HG02981 (cell line): ENCODE measurements around the gene RCOR2.
"Not testable (repeated sequence)": the region's sequence is repeated elsewhere in the genome, so short reads cannot be mapped to it uniquely, and the experiment has no call there.

ENCODE experiments used
- ATAC-seq: cut with Tn5 transposase; IDR thresholded peaks from one replicate; pipeline ENCODE4 v1.9.1; 2021; ENCODE audit warnings: mild to moderate bottlenecking, moderate library complexity; ENCODE audit not compliant: unreplicated experiment

The RCOR2 gene

GRCh38 chr11:63882555-63883242 lies 34.3 kb downstream of the RCOR2 start:
- no peak for ATAC-seq

GRCh38 chr11:63880403-63880790 lies 36.6 kb downstream of the RCOR2 start:
- no peak for ATAC-seq

DNA sequence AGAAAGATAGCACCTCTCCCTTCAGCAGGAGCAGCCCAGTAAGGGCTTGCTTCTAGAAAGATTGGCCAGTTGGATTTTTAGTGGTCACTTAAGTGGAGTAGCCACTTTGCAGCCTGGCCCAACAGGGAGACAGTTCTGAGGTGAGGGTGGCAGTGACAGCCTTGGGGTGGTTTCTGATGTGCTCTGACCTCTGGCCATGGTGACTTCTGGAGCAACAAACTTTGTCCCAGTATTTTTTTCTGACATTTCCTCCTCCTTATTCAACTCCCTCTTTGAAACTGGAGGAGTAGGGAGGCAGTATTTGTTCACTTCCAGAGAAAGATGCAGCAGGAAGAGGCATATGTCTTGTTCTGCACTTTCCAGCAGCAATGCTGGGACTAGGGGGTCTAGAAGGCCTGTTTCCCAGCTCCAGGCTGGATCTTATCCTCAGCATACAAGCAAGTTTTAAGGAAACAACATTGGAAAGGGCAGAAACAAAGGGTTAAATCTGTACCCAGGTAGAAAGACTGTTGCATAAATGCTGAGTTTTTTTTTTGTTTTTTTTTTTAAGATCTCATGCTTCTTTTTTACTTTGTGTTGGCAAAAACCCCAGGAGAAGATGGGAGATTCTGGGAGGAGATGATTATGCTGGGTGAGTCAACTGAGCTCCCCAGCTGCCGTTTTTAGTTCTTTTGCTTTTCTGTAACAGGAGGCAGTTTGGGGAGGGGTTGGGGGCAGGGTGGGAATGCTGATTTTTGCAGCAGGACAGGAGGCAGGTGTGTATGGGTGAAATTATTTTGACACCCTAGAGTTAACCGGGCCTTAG lies 37.2 kb downstream of the RCOR2 start:
- ATAC-seq: no peak

GRCh38 chr11:63877658-63878241 lies 39.2 kb downstream of the RCOR2 start:
- ATAC-seq: no peak

GRCh38 chr11:63876616-63877015 lies 40.3 kb downstream of the RCOR2 start:
- no peak for ATAC-seq

DNA sequence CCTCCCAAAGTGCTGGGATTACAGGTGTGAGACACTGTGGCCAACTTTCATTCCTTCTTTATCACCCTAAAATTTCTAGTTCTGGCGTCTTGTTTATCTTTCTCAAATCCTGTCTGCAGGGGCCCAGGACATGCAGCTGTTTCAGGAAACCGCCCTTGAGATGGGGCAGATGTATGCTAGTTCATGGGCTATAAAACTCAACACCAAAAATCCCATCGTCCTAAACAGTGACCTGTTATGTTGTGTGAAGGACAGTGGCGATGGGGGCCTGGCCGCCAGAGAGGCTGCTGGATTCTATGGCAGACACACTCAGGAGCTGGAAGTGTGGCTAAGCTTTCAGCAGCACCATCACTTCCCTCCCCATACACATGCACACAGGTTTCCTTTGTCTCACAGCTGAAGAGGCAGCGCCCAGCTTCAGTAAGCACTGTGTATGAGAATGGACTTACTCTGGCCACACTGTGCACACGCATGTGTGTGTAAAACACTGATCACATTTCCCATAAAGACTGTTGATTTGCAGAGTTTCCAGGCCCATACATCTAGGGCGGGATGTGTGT lies 41.4 kb downstream of the RCOR2 start:
- ATAC-seq: no peak

- ATAC-seq: no peak
Observed at GRCh38 chr11:63874511-63874910, 42.5 kb downstream of the RCOR2 start.

DNA sequence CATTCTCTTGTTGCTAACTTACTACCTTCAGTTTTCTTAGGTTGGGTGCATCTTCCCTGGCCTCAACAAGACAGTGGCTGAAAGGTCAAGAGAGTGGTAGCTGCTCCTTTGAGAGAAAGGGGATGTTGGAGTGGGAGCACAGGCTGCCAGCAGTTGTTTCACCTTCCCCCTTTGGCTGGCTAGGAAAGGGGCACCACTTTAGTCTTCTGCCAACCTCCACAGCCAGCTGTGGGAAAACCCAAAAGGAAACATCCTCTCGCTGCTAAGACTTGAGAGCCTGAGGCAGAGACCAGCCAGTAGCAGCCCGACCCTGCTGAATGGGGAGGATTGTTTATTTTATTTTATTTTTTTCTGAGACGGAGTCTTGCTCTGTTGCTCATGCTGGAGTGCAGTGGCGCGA lies 43.7 kb downstream of the RCOR2 start:
- no peak for ATAC-seq

GRCh38 chr11:63872800-63873197 lies 44.2 kb downstream of the RCOR2 start:
- no peak for ATAC-seq

- peak; percentile 93 for ATAC-seq
Observed at GRCh38 chr11:63871962-63872799, 44.8 kb downstream of the RCOR2 start.

DNA sequence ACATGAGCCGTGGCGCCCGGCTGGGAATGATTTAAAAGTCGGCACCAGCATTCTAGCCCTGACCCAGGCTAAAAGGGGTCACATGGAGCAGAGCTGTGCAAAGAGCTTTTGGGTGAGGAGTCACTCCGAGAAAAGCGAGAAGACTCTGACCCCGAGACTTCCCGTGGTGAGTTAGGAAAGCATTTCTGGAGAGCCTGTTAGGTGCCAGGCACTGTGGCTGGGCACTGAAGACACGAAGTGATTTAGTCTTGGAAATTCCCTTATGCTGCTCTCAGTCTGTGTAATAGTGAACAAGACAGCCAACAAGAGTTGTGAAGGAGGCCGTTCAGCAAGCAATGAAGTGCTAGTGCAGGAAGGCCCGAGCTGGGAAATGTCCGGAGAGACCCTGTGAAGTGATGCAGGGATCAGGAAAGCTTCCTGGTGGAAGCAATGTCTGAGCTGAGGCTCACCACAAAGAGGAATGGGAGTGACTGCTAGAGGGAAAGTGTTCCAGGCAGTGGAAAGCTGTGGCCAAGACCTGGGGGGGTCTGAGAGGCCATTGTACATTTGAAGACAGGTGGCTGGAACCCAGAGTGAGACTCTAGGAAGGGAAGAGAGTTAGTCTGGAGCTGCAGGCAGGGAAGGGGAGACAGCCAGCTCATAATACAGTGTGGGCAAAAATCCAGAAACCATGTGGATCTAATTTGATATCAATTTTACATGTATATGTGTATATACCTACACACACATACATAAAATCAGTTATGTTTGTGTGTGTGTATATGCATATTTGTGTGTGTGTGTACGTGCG lies 46.4 kb downstream of the RCOR2 start:
- ATAC-seq: no peak

DNA sequence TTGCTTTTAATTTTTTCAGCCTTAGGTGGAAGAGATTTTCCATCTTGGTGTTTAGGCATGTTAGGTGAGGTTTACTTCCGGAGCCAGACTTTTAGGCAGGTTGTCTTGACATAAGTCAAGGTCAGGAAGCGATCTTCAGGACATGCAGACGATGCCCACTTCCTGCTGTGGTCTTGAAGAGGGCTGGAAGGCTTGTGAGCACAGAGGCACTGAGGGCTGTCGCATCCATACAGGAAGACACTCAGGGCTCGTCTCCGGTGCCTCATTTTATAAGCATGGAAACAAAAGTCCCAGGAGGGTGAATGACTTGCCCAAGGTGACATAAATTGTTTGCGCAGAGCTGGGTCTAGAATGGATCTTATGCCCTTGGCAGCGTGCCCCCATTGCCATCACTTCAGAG lies 47.3 kb downstream of the RCOR2 start:
- no peak for ATAC-seq

DNA sequence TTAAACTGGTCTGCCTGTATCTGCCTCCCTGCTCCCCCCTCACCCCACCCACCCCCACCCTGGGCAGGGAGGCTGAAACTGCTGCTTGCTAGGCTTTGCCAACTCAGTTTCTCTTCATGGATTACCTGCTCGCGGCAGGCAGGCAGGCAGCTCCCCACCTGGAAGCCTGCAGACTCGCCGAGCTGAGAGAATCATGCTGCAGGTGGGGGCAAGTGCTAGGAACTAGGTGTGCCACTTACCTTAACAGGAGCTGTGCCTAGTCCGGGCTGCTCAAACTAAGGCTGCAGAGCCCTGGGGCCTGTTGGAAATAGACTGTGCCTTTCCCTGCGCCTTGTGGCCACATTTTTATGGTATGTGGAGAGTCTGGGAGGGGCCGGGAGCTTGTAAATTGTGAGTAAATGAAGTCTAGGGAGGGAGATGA lies 47.8 kb downstream of the RCOR2 start:
- ATAC-seq: no peak

DNA sequence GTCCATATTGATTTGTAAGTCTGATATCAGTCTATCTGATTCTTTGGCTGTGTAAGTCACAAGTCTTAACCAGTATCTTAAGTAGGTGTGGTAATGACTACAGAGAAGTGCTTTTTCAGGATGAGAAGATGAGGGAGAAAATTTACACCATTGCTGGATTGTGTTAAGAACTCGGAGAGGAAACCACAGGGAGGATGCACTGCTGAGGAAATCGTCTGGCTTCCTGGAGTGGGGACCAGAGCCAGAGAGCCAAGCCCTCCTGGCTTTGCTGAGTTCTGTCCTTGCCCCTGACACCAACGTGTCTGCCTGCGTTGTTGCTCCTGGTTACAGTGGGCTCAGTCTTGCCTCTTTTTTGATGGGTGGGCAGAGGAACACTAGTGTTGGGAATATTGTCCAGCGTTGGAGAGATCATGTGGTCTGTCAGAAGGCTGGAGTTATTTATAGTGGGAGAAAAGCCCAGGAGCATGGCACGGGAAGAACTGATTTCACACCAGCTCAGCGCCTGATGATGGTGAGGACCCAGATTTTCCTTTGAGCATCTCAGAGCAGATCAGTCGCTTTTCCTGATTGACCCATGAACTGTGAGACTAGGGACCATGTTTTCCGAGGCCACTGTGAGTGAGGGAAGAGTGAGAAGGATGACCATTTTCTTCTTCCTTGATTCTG lies 48.4 kb downstream of the RCOR2 start:
- ATAC-seq: no peak

DNA sequence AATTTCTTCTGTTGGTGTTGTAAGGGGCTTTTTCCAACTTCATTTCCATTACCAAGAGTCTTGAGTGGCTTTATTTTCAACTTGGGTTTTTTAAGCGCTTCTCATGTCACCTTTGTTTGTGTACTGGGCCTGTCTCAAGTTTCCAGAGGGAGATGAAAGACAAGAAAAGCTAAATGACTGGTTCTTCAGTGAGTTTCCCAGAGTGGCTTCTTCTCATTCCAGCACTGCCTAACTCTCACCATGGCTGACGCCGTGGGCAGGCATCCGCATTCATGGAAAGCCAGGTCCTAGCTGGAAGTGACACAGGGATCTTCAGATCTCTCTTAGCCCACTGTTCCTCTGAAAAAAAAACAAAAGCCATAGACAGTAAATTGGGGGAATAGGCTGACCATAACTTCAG lies 49.5 kb downstream of the RCOR2 start:
- no peak for ATAC-seq

GRCh38 chr11:63866211-63866610 lies 50.8 kb downstream of the RCOR2 start:
- no peak for ATAC-seq

DNA sequence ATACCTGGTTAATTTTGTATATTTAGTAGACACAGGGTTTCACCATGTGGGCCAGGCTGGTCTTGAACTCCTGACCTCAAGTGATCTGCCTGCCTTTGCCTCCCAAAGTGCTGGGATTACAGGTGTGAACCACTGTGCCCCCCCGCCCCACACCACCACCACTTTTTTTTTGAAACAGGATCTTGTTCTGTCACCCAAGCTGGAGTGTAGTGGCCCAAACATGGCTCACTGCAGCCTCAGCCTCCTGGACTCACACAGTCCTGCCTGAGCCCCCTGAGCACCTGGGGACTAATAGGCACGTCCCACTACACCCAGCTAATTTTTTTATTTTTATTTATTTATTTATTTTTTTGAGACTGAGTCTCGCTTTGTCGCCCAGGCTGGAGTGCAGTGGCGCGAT lies 53.3 kb downstream of the RCOR2 start:
- not testable (repeated sequence) for ATAC-seq

DNA sequence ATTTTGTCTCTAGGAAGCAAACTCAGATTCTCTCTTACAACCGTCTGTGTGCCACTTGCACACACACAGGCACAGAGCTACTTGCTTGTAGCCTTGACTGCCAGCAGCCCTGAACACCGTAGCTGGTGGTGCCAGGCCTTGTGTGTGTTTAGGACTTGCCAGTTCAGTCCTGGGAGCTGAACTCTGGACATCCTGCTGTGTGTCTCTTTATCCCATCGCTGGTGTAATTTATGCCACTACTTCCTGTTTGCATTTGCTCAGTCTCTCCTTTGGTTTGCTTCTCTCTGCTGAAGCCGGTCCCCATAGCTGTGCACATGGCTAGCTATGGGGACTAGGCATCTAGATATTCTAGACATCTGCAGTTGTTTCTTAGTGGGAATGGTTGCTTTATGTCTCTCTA lies 54.0 kb downstream of the RCOR2 start:
- no peak for ATAC-seq
